ENCODE results near the gene SNRPB. TPM values are rescaled to one million over a fixed set of nuclear protein-coding genes. Genes with fewer than 3 reads are reported as not detected.

The SNRPB gene
- total and polyA plus RNA-seq, 2 experiments from 2014 or later = 784 to 785 TPM

DNA sequence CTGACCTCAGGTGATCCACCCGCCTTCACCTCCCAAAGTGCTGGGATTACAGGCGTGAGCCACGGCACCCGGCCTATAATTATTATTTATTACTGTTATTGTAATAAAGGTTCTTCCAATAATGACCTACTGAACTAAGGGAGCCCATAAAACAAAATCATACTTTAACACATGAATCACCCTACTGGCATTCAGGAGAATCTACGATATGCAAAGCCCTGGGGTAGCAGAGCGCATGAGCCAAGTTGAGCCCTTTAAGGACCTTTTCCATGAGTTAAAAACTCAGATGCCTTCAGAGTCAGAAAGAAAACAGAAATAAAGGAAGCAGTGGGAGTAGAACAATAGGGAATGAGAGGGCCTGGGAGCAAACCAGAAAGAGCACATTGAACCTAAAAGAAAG lies 41.5 kb downstream of the SNRPB start:
- Mint-ChIP-seq H3K4me3 (no peak overlapping the region), H3K36me3 (ENCODE audit: low read depth) (no peaks in the 10 kb centered on the region), H3K27ac (no peak overlapping the region), H3K27me3 (ENCODE audit: insufficient read depth, low read depth, poor library complexity) (peaks cover 6% of the 10 kb centered on the region), H3K9me3 (no peaks in the 10 kb centered on the region), H3K4me1 (no peaks in the 10 kb centered on the region)
- TF ChIP-seq ZNF331 (CRISPR knock-in tag; IDR thresholded peaks at IDR 0.05; ENCODE audit: low read depth) (no peak), EZH2 (IDR thresholded peaks at IDR 0.05; ENCODE audit: low read depth, unreplicated experiment) (no peak), ZNF114 (CRISPR knock-in tag; IDR thresholded peaks at IDR 0.05) (no peak), CREB1 (CRISPR knock-in tag; IDR thresholded peaks at IDR 0.05; ENCODE audit: low read depth) (no peak), NANOG (IDR thresholded peaks at IDR 0.05; ENCODE audit: borderline replicate concordance) (no peak), EZH2phosphoT487 (IDR thresholded peaks at IDR 0.05; ENCODE audit: unreplicated experiment) (no peak), STAT1 (IDR thresholded peaks at IDR 0.05; ENCODE audit: unreplicated experiment) (no peak), POLR2AphosphoS5 (IDR thresholded peaks at IDR 0.05; ENCODE audit: low read depth) (no peak), JUNB (IDR thresholded peaks at IDR 0.05; ENCODE audit: unreplicated experiment) (no peak)
- TF ChIP-seq, protein P1, sequence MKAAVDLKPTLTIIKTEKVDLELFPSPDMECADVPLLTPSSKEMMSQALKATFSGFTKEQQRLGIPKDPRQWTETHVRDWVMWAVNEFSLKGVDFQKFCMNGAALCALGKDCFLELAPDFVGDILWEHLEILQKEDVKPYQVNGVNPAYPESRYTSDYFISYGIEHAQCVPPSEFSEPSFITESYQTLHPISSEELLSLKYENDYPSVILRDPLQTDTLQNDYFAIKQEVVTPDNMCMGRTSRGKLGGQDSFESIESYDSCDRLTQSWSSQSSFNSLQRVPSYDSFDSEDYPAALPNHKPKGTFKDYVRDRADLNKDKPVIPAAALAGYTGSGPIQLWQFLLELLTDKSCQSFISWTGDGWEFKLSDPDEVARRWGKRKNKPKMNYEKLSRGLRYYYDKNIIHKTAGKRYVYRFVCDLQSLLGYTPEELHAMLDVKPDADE (IDR thresholded peaks at IDR 0.05) = no peak
- TF ChIP-seq, protein P2, sequence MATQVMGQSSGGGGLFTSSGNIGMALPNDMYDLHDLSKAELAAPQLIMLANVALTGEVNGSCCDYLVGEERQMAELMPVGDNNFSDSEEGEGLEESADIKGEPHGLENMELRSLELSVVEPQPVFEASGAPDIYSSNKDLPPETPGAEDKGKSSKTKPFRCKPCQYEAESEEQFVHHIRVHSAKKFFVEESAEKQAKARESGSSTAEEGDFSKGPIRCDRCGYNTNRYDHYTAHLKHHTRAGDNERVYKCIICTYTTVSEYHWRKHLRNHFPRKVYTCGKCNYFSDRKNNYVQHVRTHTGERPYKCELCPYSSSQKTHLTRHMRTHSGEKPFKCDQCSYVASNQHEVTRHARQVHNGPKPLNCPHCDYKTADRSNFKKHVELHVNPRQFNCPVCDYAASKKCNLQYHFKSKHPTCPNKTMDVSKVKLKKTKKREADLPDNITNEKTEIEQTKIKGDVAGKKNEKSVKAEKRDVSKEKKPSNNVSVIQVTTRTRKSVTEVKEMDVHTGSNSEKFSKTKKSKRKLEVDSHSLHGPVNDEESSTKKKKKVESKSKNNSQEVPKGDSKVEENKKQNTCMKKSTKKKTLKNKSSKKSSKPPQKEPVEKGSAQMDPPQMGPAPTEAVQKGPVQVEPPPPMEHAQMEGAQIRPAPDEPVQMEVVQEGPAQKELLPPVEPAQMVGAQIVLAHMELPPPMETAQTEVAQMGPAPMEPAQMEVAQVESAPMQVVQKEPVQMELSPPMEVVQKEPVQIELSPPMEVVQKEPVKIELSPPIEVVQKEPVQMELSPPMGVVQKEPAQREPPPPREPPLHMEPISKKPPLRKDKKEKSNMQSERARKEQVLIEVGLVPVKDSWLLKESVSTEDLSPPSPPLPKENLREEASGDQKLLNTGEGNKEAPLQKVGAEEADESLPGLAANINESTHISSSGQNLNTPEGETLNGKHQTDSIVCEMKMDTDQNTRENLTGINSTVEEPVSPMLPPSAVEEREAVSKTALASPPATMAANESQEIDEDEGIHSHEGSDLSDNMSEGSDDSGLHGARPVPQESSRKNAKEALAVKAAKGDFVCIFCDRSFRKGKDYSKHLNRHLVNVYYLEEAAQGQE (IDR thresholded peaks at IDR 0.05; ENCODE audit: unreplicated experiment) = no peak
- TF ChIP-seq, protein P3, sequence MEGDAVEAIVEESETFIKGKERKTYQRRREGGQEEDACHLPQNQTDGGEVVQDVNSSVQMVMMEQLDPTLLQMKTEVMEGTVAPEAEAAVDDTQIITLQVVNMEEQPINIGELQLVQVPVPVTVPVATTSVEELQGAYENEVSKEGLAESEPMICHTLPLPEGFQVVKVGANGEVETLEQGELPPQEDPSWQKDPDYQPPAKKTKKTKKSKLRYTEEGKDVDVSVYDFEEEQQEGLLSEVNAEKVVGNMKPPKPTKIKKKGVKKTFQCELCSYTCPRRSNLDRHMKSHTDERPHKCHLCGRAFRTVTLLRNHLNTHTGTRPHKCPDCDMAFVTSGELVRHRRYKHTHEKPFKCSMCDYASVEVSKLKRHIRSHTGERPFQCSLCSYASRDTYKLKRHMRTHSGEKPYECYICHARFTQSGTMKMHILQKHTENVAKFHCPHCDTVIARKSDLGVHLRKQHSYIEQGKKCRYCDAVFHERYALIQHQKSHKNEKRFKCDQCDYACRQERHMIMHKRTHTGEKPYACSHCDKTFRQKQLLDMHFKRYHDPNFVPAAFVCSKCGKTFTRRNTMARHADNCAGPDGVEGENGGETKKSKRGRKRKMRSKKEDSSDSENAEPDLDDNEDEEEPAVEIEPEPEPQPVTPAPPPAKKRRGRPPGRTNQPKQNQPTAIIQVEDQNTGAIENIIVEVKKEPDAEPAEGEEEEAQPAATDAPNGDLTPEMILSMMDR (conservative IDR thresholded peaks at IDR 0.05; ENCODE audit: low read depth in 2 of 2) = no peak
- TF ChIP-seq, protein P4, sequence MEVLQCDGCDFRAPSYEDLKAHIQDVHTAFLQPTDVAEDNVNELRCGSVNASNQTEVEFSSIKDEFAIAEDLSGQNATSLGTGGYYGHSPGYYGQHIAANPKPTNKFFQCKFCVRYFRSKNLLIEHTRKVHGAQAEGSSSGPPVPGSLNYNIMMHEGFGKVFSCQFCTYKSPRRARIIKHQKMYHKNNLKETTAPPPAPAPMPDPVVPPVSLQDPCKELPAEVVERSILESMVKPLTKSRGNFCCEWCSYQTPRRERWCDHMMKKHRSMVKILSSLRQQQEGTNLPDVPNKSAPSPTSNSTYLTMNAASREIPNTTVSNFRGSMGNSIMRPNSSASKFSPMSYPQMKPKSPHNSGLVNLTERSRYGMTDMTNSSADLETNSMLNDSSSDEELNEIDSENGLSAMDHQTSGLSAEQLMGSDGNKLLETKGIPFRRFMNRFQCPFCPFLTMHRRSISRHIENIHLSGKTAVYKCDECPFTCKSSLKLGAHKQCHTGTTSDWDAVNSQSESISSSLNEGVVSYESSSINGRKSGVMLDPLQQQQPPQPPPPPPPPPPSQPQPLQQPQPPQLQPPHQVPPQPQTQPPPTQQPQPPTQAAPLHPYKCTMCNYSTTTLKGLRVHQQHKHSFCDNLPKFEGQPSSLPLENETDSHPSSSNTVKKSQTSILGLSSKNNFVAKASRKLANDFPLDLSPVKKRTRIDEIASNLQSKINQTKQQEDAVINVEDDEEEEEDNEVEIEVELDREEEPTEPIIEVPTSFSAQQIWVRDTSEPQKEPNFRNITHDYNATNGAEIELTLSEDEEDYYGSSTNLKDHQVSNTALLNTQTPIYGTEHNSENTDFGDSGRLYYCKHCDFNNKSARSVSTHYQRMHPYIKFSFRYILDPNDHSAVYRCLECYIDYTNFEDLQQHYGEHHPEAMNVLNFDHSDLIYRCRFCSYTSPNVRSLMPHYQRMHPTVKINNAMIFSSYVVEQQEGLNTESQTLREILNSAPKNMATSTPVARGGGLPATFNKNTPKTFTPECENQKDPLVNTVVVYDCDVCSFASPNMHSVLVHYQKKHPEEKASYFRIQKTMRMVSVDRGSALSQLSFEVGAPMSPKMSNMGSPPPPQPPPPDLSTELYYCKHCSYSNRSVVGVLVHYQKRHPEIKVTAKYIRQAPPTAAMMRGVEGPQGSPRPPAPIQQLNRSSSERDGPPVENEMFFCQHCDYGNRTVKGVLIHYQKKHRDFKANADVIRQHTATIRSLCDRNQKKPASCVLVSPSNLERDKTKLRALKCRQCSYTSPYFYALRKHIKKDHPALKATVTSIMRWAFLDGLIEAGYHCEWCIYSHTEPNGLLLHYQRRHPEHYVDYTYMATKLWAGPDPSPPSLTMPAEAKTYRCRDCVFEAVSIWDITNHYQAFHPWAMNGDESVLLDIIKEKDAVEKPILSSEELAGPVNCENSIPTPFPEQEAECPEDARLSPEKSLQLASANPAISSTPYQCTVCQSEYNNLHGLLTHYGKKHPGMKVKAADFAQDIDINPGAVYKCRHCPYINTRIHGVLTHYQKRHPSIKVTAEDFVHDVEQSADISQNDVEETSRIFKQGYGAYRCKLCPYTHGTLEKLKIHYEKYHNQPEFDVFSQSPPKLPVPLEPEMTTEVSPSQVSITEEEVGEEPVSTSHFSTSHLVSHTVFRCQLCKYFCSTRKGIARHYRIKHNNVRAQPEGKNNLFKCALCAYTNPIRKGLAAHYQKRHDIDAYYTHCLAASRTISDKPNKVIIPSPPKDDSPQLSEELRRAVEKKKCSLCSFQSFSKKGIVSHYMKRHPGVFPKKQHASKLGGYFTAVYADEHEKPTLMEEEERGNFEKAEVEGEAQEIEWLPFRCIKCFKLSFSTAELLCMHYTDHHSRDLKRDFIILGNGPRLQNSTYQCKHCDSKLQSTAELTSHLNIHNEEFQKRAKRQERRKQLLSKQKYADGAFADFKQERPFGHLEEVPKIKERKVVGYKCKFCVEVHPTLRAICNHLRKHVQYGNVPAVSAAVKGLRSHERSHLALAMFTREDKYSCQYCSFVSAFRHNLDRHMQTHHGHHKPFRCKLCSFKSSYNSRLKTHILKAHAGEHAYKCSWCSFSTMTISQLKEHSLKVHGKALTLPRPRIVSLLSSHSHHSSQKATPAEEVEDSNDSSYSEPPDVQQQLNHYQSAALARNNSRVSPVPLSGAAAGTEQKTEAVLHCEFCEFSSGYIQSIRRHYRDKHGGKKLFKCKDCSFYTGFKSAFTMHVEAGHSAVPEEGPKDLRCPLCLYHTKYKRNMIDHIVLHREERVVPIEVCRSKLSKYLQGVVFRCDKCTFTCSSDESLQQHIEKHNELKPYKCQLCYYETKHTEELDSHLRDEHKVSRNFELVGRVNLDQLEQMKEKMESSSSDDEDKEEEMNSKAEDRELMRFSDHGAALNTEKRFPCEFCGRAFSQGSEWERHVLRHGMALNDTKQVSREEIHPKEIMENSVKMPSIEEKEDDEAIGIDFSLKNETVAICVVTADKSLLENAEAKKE (CRISPR knock-in tag; IDR thresholded peaks at IDR 0.05) = no peak
- Histone ChIP-seq H2AFZ (no peak overlapping the region), H4K20me1 (replicated peaks; ENCODE audit: insufficient read depth) (no peaks in the 10 kb centered on the region), H3K9me2 (ENCODE audit: insufficient read depth) (peaks cover 7% of the 10 kb centered on the region; the same call in 1 of the 2 replicates), H3K4me2 (no peak overlapping the region), H3K4me1 (ENCODE audit: insufficient read depth) (no peaks in the 10 kb centered on the region), H3K36me3 (ENCODE audit: insufficient read depth) (no peaks in the 10 kb centered on the region), H3K4me3 (no peak overlapping the region), H3F3A (replicated peaks; ENCODE audit: low read depth) (no peaks in the 10 kb centered on the region), H3K79me2 (replicated peaks; ENCODE audit: insufficient read depth) (no peaks in the 10 kb centered on the region), H3K27ac (ENCODE audit: low read depth) (no peak overlapping the region), H3K27me3 (ENCODE audit: insufficient read depth) (no peaks in the 10 kb centered on the region)
- DNase-seq (ENCODE audit: low spot score) = no peak
- no peak for ATAC-seq
